Measurements from ENCODE around the gene L1CAM.

DNA sequence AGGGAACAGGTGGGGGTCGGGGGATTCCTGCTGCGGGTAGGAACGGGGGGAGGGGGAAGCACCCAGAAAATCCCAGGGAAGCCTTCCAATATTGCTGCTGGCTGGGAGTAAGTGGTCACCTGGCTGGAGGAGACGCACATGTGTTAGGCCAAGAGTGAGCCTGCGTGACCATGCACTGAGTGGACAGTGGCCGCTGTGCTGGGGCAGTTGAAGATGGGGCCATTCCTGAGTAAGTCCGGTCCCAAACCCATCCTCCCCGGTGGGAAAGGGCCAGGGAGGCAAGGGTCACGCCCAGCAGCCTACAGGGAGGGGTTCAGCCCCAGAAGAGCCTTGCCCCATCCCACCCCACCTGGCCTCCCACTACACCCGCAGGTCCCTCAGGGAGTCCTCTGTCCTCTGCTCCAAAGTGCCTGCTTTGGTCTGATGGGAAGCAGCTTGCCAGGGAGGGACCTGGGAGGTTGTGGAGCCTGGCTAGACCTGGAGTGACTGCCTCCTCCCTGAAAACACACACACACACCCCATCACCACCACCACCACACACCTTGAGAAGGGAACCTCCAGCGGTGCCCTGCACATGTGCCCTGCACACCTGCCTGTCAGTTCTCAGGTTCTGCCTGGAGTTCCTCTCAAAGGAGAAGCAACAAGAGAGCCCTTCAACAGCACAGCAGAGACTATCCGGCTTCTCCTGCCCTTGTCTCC, 6.1 kb downstream of the L1CAM start:
- TF ChIP-seq, protein P1, sequence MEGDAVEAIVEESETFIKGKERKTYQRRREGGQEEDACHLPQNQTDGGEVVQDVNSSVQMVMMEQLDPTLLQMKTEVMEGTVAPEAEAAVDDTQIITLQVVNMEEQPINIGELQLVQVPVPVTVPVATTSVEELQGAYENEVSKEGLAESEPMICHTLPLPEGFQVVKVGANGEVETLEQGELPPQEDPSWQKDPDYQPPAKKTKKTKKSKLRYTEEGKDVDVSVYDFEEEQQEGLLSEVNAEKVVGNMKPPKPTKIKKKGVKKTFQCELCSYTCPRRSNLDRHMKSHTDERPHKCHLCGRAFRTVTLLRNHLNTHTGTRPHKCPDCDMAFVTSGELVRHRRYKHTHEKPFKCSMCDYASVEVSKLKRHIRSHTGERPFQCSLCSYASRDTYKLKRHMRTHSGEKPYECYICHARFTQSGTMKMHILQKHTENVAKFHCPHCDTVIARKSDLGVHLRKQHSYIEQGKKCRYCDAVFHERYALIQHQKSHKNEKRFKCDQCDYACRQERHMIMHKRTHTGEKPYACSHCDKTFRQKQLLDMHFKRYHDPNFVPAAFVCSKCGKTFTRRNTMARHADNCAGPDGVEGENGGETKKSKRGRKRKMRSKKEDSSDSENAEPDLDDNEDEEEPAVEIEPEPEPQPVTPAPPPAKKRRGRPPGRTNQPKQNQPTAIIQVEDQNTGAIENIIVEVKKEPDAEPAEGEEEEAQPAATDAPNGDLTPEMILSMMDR (conservative IDR thresholded peaks at IDR 0.05; ENCODE audit: low read depth, low read length): no peak
- no peak for TF ChIP-seq EZH2 (IDR thresholded peaks at IDR 0.05; ENCODE audit: borderline replicate concordance, low read depth, low read length, poor library complexity, severe bottlenecking)

All from A673 (cell line).